Measurements from ENCODE around the gene EPS15.
A peak's percentile ranks its signal among the peaks of the same experiment; 100 is the strongest.

The EPS15 gene

GRCh38 chr1:51336004-51336403, 183.1 kb downstream of the EPS15 start:
- TF ChIP-seq CTCF (IDR thresholded peaks at IDR 0.05; ENCODE audit: low read depth, low read length): no peak
- H3K36me3 ChIP-seq: no peaks in the 10 kb centered on the region
- H3K27me3 ChIP-seq (ENCODE audit: insufficient read depth, low read depth, severe bottlenecking): no peaks in the 10 kb centered on the region
- no peak overlapping the region for H3K4me3 ChIP-seq (ENCODE audit: low read depth, low read length)
- no peak for DNase-seq
- H3K9me3 ChIP-seq (ENCODE audit: severe bottlenecking): no peaks in the 10 kb centered on the region
- H3K27ac ChIP-seq: no peak overlapping the region

- peak; percentile 70 for DNase-seq
- TF ChIP-seq CTCF (IDR thresholded peaks at IDR 0.05; ENCODE audit: low read depth, low read length): no peak
- Histone ChIP-seq H3K4me3 (ENCODE audit: low read depth, low read length) (peak overlapping the region; percentile 86), H3K9me3 (ENCODE audit: severe bottlenecking) (no peaks in the 10 kb centered on the region), H3K27ac (peak overlapping the region; percentile 74), H3K36me3 (no peaks in the 10 kb centered on the region; the same call in 1 of the 2 replicates), H3K27me3 (ENCODE audit: insufficient read depth, low read depth, severe bottlenecking) (no peaks in the 10 kb centered on the region)
Observed at GRCh38 chr1:51331206-51332100, 187.6 kb downstream of the EPS15 start.

GRCh38 chr1:51330331-51331201, 188.5 kb downstream of the EPS15 start, which contains the start of gene TTC39A:
TTC39A (minus strand) TSS chr1:51330562; CDS start chr1:51330477, 85 bp downstream.
- Histone ChIP-seq H3K27me3 (ENCODE audit: insufficient read depth, low read depth, severe bottlenecking) (no peaks in the 10 kb centered on the region), H3K27ac (peak within 1 kb of the TSS; percentile 74), H3K4me3 (ENCODE audit: low read depth, low read length) (peak within 1 kb of the TSS; percentile 86), H3K36me3 (no peaks in the 10 kb centered on the region; the same call in 1 of the 2 replicates), H3K9me3 (ENCODE audit: severe bottlenecking) (no peaks in the 10 kb centered on the region)
- TF ChIP-seq CTCF (IDR thresholded peaks at IDR 0.05; ENCODE audit: low read depth, low read length): no peak
- peak; percentile 33 for DNase-seq

- Histone ChIP-seq H3K36me3 (no peaks in the 10 kb centered on the region; the same call in 1 of the 2 replicates), H3K9me3 (ENCODE audit: severe bottlenecking) (no peaks in the 10 kb centered on the region), H3K27ac (peak overlapping the region; percentile 20), H3K27me3 (ENCODE audit: insufficient read depth, low read depth, severe bottlenecking) (no peaks in the 10 kb centered on the region), H3K4me3 (ENCODE audit: low read depth, low read length) (peak overlapping the region; percentile 47)
- no peak for DNase-seq
- no peak for TF ChIP-seq CTCF (IDR thresholded peaks at IDR 0.05; ENCODE audit: low read depth, low read length)
Observed at GRCh38 chr1:51329443-51330325, 189.4 kb downstream of the EPS15 start.

GRCh38 chr1:51328926-51329325, 190.1 kb downstream of the EPS15 start:
- no peak for TF ChIP-seq CTCF (IDR thresholded peaks at IDR 0.05; ENCODE audit: low read depth, low read length)
- Histone ChIP-seq H3K9me3 (ENCODE audit: severe bottlenecking) (no peaks in the 10 kb centered on the region), H3K27me3 (ENCODE audit: insufficient read depth, low read depth, severe bottlenecking) (no peaks in the 10 kb centered on the region), H3K36me3 (no peaks in the 10 kb centered on the region; the same call in 1 of the 2 replicates), H3K4me3 (ENCODE audit: low read depth, low read length) (no peak overlapping the region), H3K27ac (no peak overlapping the region)
- no peak for DNase-seq

All from WERI-Rb-1 (cell line).